ENCODE measurements around the gene SMARCD1. TPM values are rescaled to one million over a fixed set of nuclear protein-coding genes. Genes with fewer than 3 reads are reported as not detected.

SMARCD1 gene
- total RNA-seq, 1 donor from 2014 or later: 61.4 TPM

GRCh38 chr12:50120953-50121352 lies 35.8 kb downstream of the SMARCD1 start:
- peaks cover 21% of the 10 kb centered on the region for H3K36me3 Mint-ChIP-seq (ENCODE audit: unreplicated experiment)
- H3K27me3 Mint-ChIP-seq (ENCODE audit: unreplicated experiment): no peaks in the 10 kb centered on the region
- no peak for TF ChIP-seq CTCF (IDR thresholded peaks at IDR 0.05)
- H3K27ac Mint-ChIP-seq (ENCODE audit: unreplicated experiment): no peak overlapping the region
- DNase-seq (ENCODE audit: extremely low spot score, unreplicated experiment): no peak
- no peak overlapping the region for H3K4me3 Mint-ChIP-seq (ENCODE audit: unreplicated experiment)
- H3K4me1 Mint-ChIP-seq (ENCODE audit: unreplicated experiment): peaks cover 3% of the 10 kb centered on the region
- no peaks in the 10 kb centered on the region for H3K9me3 Mint-ChIP-seq (ENCODE audit: unreplicated experiment)

- no peaks in the 10 kb centered on the region for H3K27me3 Mint-ChIP-seq (ENCODE audit: unreplicated experiment)
- TF ChIP-seq CTCF (IDR thresholded peaks at IDR 0.05): no peak
- no peaks in the 10 kb centered on the region for H3K9me3 Mint-ChIP-seq (ENCODE audit: unreplicated experiment)
- DNase-seq (ENCODE audit: extremely low spot score, unreplicated experiment): no peak
- H3K4me3 Mint-ChIP-seq (ENCODE audit: unreplicated experiment): no peak overlapping the region
- no peak overlapping the region for H3K27ac Mint-ChIP-seq (ENCODE audit: unreplicated experiment)
- peaks cover under 1% of the 10 kb centered on the region for H3K4me1 Mint-ChIP-seq (ENCODE audit: unreplicated experiment)
- H3K36me3 Mint-ChIP-seq (ENCODE audit: unreplicated experiment): peaks cover 21% of the 10 kb centered on the region
Measured at GRCh38 chr12:50121641-50122040, 36.5 kb downstream of the SMARCD1 start.

GRCh38 chr12:50123203-50123602 lies 38.1 kb downstream of the SMARCD1 start:
- no peak overlapping the region for H3K27ac Mint-ChIP-seq (ENCODE audit: unreplicated experiment)
- no peaks in the 10 kb centered on the region for H3K9me3 Mint-ChIP-seq (ENCODE audit: unreplicated experiment)
- DNase-seq (ENCODE audit: extremely low spot score, unreplicated experiment): no peak
- no peaks in the 10 kb centered on the region for H3K4me1 Mint-ChIP-seq (ENCODE audit: unreplicated experiment)
- no peaks in the 10 kb centered on the region for H3K27me3 Mint-ChIP-seq (ENCODE audit: unreplicated experiment)
- TF ChIP-seq CTCF (IDR thresholded peaks at IDR 0.05): no peak
- no peak overlapping the region for H3K4me3 Mint-ChIP-seq (ENCODE audit: unreplicated experiment)
- peaks cover 26% of the 10 kb centered on the region for H3K36me3 Mint-ChIP-seq (ENCODE audit: unreplicated experiment)

- no peak for DNase-seq (ENCODE audit: extremely low spot score, unreplicated experiment)
- H3K36me3 Mint-ChIP-seq (ENCODE audit: unreplicated experiment): peaks cover 33% of the 10 kb centered on the region
- H3K4me3 Mint-ChIP-seq (ENCODE audit: unreplicated experiment): no peak overlapping the region
- no peak for TF ChIP-seq CTCF (IDR thresholded peaks at IDR 0.05)
- H3K27me3 Mint-ChIP-seq (ENCODE audit: unreplicated experiment): no peaks in the 10 kb centered on the region
- H3K4me1 Mint-ChIP-seq (ENCODE audit: unreplicated experiment): peaks cover under 1% of the 10 kb centered on the region
- no peaks in the 10 kb centered on the region for H3K9me3 Mint-ChIP-seq (ENCODE audit: unreplicated experiment)
- no peak overlapping the region for H3K27ac Mint-ChIP-seq (ENCODE audit: unreplicated experiment)
Measured at GRCh38 chr12:50127546-50127945, 42.4 kb downstream of the SMARCD1 start.

- DNase-seq (ENCODE audit: extremely low spot score, unreplicated experiment): no peak
- Mint-ChIP-seq H3K4me3 (ENCODE audit: unreplicated experiment) (no peak overlapping the region), H3K27me3 (ENCODE audit: unreplicated experiment) (no peaks in the 10 kb centered on the region), H3K27ac (ENCODE audit: unreplicated experiment) (no peak overlapping the region), H3K36me3 (ENCODE audit: unreplicated experiment) (peaks cover 29% of the 10 kb centered on the region), H3K4me1 (ENCODE audit: unreplicated experiment) (peaks cover 2% of the 10 kb centered on the region), H3K9me3 (ENCODE audit: unreplicated experiment) (no peaks in the 10 kb centered on the region)
- no peak for TF ChIP-seq CTCF (IDR thresholded peaks at IDR 0.05)
Measured at GRCh38 chr12:50129290-50129689, 44.1 kb downstream of the SMARCD1 start.
